ENCODE data around the gene DTX1.

DNA sequence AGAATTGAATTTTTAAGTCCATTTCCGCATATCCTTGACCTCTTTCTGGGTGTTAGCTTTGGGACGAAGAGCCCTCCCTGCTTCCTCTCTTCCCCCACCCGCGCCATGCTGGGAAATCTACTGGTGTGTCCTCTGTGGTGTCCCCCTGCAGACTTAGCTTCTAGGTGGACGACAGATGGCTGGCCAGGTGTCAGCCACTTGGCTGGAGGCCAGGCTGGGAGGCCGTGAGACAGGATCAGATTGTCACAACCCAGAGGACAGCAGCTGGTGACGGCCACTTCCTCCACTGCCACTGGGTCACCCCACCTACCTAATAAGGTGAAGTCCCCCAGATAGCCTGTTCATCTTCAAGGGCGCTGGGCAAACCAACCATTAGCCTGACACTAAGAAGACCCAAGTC is 13.3 kb upstream of the DTX1 start:
- TF ChIP-seq SCRT2 (tag by site-specific recombination; IDR thresholded peaks at IDR 0.05) (no peak), ZNF24 (tag by site-specific recombination; IDR thresholded peaks at IDR 0.05) (no peak), ZNF112 (tag by site-specific recombination; IDR thresholded peaks at IDR 0.05) (no peak), ZNF560 (tag by site-specific recombination; IDR thresholded peaks at IDR 0.05; ENCODE audit: borderline replicate concordance) (no peak), GFI1B (tag by site-specific recombination; IDR thresholded peaks at IDR 0.05) (no peak), ZNF510 (tag by site-specific recombination; IDR thresholded peaks at IDR 0.05; ENCODE audit: insufficient replicate concordance) (no peak), ZNF660 (tag by site-specific recombination; IDR thresholded peaks at IDR 0.05) (no peak)
- TF ChIP-seq, protein P1, sequence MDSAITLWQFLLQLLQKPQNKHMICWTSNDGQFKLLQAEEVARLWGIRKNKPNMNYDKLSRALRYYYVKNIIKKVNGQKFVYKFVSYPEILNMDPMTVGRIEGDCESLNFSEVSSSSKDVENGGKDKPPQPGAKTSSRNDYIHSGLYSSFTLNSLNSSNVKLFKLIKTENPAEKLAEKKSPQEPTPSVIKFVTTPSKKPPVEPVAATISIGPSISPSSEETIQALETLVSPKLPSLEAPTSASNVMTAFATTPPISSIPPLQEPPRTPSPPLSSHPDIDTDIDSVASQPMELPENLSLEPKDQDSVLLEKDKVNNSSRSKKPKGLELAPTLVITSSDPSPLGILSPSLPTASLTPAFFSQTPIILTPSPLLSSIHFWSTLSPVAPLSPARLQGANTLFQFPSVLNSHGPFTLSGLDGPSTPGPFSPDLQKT (IDR thresholded peaks at IDR 0.05; ENCODE audit: borderline replicate concordance, low read depth, low read length), result no peak
- TF ChIP-seq, protein P2, sequence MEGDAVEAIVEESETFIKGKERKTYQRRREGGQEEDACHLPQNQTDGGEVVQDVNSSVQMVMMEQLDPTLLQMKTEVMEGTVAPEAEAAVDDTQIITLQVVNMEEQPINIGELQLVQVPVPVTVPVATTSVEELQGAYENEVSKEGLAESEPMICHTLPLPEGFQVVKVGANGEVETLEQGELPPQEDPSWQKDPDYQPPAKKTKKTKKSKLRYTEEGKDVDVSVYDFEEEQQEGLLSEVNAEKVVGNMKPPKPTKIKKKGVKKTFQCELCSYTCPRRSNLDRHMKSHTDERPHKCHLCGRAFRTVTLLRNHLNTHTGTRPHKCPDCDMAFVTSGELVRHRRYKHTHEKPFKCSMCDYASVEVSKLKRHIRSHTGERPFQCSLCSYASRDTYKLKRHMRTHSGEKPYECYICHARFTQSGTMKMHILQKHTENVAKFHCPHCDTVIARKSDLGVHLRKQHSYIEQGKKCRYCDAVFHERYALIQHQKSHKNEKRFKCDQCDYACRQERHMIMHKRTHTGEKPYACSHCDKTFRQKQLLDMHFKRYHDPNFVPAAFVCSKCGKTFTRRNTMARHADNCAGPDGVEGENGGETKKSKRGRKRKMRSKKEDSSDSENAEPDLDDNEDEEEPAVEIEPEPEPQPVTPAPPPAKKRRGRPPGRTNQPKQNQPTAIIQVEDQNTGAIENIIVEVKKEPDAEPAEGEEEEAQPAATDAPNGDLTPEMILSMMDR (tag by site-specific recombination; IDR thresholded peaks at IDR 0.05), result no peak
- TF ChIP-seq, protein P3, sequence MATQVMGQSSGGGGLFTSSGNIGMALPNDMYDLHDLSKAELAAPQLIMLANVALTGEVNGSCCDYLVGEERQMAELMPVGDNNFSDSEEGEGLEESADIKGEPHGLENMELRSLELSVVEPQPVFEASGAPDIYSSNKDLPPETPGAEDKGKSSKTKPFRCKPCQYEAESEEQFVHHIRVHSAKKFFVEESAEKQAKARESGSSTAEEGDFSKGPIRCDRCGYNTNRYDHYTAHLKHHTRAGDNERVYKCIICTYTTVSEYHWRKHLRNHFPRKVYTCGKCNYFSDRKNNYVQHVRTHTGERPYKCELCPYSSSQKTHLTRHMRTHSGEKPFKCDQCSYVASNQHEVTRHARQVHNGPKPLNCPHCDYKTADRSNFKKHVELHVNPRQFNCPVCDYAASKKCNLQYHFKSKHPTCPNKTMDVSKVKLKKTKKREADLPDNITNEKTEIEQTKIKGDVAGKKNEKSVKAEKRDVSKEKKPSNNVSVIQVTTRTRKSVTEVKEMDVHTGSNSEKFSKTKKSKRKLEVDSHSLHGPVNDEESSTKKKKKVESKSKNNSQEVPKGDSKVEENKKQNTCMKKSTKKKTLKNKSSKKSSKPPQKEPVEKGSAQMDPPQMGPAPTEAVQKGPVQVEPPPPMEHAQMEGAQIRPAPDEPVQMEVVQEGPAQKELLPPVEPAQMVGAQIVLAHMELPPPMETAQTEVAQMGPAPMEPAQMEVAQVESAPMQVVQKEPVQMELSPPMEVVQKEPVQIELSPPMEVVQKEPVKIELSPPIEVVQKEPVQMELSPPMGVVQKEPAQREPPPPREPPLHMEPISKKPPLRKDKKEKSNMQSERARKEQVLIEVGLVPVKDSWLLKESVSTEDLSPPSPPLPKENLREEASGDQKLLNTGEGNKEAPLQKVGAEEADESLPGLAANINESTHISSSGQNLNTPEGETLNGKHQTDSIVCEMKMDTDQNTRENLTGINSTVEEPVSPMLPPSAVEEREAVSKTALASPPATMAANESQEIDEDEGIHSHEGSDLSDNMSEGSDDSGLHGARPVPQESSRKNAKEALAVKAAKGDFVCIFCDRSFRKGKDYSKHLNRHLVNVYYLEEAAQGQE (tag by site-specific recombination; IDR thresholded peaks at IDR 0.05), result no peak

Measured in HEK293 (cell line).